Glutamatergic neuron (in vitro differentiated cells): ENCODE data around the gene ANGEL1. TPM values are rescaled to one million over a fixed set of nuclear protein-coding genes. Genes with fewer than 3 reads are reported as not detected.

Source experiments
- DNase-seq: peaks from one replicate; pipeline ENCODE4 v3.0.0; 2022
- H3K27ac Mint-ChIP-seq: one replicate; pipeline ENCODE4 v1.8.0; 2020; ENCODE audit warnings: mild to moderate bottlenecking, mixed read lengths, inconsistent platforms; ENCODE audit not compliant: unreplicated experiment
- H3K27me3 Mint-ChIP-seq: one replicate; pipeline ENCODE4 v1.8.0; 2020; ENCODE audit warnings: mild to moderate bottlenecking, moderate library complexity, mixed read lengths, inconsistent platforms; ENCODE audit not compliant: unreplicated experiment
- H3K36me3 Mint-ChIP-seq: one replicate; pipeline ENCODE4 v1.8.0; 2020; ENCODE audit warnings: mild to moderate bottlenecking, mixed read lengths, inconsistent platforms; ENCODE audit not compliant: unreplicated experiment
- H3K4me1 Mint-ChIP-seq: one replicate; pipeline ENCODE4 v1.8.0; 2020; ENCODE audit warnings: mild to moderate bottlenecking, low read depth, mixed read lengths, inconsistent platforms; ENCODE audit not compliant: unreplicated experiment
- H3K4me3 Mint-ChIP-seq: one replicate; pipeline ENCODE4 v1.8.0; 2020; ENCODE audit warnings: mild to moderate bottlenecking, mixed read lengths, inconsistent platforms; ENCODE audit not compliant: unreplicated experiment
- H3K9me3 Mint-ChIP-seq: one replicate; pipeline ENCODE4 v1.8.0; 2020; ENCODE audit warnings: mild to moderate bottlenecking, moderate library complexity, mixed read lengths, inconsistent platforms; ENCODE audit not compliant: unreplicated experiment
- total RNA-seq: library from RNA; stranded (reverse); fragmentation: NEBNext Ultra II Directional; extraction: Animal tissue kit (Norgen Biotek cat#: 25700); gene quantifications from one replicate; pipeline ENCODE4 v1.2.1, GENCODE V29; 2021; ENCODE audit not compliant: unreplicated experiment
- TF ChIP-seq, protein P1 (sequence below): fragments of 200-600 bp; sonication (generic); IDR thresholded peaks from one replicate; pipeline ENCODE4 v1.5.0; 2021; ENCODE audit not compliant: partially characterized antibody, unreplicated experiment

ANGEL1 gene
- total RNA-seq, 1 donor from 2014 or later: 13.6 TPM

DNA sequence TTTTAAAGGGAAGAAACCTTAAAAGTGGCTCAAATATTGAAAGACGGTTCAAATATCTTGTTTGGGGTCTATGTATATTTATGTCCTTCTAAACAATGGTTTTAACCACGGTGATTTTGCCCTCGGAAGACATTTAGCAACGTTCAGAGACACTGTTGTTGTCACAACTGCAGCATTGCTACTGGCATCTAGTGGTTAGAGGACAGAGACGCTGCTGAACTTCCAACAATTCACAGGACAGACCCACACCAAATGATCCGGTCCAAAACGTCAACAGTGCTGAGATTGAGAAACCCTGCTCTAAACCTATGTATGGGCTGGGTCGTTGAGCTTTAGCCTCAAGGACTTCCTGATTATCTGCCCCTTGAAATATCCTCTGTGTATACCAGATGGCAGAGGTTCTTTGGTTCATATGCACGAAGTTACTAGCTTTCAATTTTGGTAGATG, 1.7 kb downstream of the ANGEL1 start:
- Mint-ChIP-seq H3K27ac (peak overlapping the region; percentile 15), H3K36me3 (peaks cover 5% of the 10 kb centered on the region), H3K27me3 (peaks cover 5% of the 10 kb centered on the region), H3K4me3 (peak overlapping the region; percentile 97), H3K4me1 (peaks cover 18% of the 10 kb centered on the region), H3K9me3 (peaks cover 7% of the 10 kb centered on the region)
- no peak for DNase-seq
- TF ChIP-seq, protein P1, sequence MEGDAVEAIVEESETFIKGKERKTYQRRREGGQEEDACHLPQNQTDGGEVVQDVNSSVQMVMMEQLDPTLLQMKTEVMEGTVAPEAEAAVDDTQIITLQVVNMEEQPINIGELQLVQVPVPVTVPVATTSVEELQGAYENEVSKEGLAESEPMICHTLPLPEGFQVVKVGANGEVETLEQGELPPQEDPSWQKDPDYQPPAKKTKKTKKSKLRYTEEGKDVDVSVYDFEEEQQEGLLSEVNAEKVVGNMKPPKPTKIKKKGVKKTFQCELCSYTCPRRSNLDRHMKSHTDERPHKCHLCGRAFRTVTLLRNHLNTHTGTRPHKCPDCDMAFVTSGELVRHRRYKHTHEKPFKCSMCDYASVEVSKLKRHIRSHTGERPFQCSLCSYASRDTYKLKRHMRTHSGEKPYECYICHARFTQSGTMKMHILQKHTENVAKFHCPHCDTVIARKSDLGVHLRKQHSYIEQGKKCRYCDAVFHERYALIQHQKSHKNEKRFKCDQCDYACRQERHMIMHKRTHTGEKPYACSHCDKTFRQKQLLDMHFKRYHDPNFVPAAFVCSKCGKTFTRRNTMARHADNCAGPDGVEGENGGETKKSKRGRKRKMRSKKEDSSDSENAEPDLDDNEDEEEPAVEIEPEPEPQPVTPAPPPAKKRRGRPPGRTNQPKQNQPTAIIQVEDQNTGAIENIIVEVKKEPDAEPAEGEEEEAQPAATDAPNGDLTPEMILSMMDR: no peak

- Mint-ChIP-seq H3K27ac (no peak overlapping the region), H3K9me3 (peaks cover 7% of the 10 kb centered on the region), H3K27me3 (peaks cover 5% of the 10 kb centered on the region), H3K36me3 (peaks cover 5% of the 10 kb centered on the region), H3K4me3 (peak overlapping the region; percentile 97), H3K4me1 (peaks cover 18% of the 10 kb centered on the region)
- TF ChIP-seq, protein P1: no peak
- DNase-seq: no peak
Measured at GRCh38 chr14:76810525-76810924, 2.2 kb downstream of the ANGEL1 start.

GRCh38 chr14:76808990-76809389, 3.7 kb downstream of the ANGEL1 start:
- H3K4me3 Mint-ChIP-seq: no peak overlapping the region
- H3K27ac Mint-ChIP-seq: no peak overlapping the region
- H3K36me3 Mint-ChIP-seq: peaks cover 5% of the 10 kb centered on the region
- peaks cover 5% of the 10 kb centered on the region for H3K27me3 Mint-ChIP-seq
- peaks cover 18% of the 10 kb centered on the region for H3K4me1 Mint-ChIP-seq
- peaks cover 7% of the 10 kb centered on the region for H3K9me3 Mint-ChIP-seq
- TF ChIP-seq, protein P1: no peak
- DNase-seq: no peak

GRCh38 chr14:76808011-76808410, 4.7 kb downstream of the ANGEL1 start:
- Mint-ChIP-seq H3K27ac (no peak overlapping the region), H3K9me3 (peaks cover 3% of the 10 kb centered on the region), H3K4me3 (no peak overlapping the region), H3K4me1 (peaks cover 20% of the 10 kb centered on the region), H3K36me3 (peaks cover 9% of the 10 kb centered on the region), H3K27me3 (peaks cover under 1% of the 10 kb centered on the region)
- DNase-seq: no peak
- TF ChIP-seq, protein P1: no peak

- Mint-ChIP-seq H3K4me3 (no peak overlapping the region), H3K9me3 (no peaks in the 10 kb centered on the region), H3K36me3 (peaks cover 9% of the 10 kb centered on the region), H3K27ac (no peak overlapping the region), H3K27me3 (no peaks in the 10 kb centered on the region), H3K4me1 (peaks cover 16% of the 10 kb centered on the region)
- TF ChIP-seq, protein P1: no peak
- no peak for DNase-seq
Measured at GRCh38 chr14:76806446-76806845, 6.2 kb downstream of the ANGEL1 start.
